Measurements from ENCODE around the gene NSMCE1.
"Not testable (repeated sequence)": the region's sequence is repeated elsewhere in the genome, so short reads cannot be mapped to it uniquely, and the experiment has no call there.

NSMCE1 gene

DNA sequence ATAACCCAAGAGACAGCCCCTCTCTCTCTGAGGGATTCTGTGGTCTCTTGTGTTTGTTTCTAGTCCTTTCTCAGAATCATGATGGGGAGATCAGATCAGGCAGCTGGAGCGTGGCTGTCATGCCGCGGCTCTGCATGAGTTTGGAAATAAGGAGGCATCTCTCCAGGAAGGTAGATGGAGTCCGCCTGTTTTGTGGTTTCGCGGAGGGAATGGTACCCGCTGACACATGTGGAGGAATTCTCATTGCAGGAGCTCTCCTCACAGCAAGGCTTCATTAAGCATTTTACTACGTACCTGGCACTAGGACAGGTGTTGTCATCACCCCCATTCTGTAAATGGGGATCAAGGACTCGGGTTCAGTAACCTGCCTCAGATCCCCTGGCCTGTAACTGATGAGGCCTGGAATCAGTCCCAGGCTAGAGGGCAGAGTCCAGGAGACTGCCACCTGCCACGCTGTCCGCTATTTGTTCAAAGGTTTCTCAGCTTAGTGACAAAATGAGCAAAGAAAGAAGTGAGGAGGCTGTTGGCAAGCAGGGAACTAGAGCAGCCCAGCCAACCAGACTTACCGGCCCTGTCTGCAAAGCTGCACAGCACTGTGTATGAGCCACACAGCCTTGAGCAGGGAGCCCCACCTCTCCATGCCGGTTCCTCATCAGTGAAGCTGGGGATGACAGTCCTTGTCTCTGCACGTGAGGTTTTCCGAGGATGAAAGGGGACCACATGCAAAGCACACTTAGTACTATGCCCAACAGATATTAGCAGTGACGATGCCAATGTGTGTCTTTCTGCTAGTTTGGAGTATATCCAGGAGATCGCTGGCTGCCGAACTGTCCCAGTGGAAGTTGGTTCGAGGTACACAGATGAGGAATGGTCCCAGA lies 54.2 kb downstream of the NSMCE1 start:
- peak overlapping the region; percentile 53 for H3K27ac ChIP-seq
- H3K27me3 ChIP-seq: no peaks in the 10 kb centered on the region
- H3K4me1 ChIP-seq: peaks cover 41% of the 10 kb centered on the region
- TF ChIP-seq Cebpa-rat (IDR thresholded peaks at IDR 0.05): no peak
- H3K9ac ChIP-seq: peak overlapping the region; percentile 45; the same call in 1 of the 2 replicates
- peak overlapping the region; percentile 78 for H3K4me2 ChIP-seq
- peaks cover 41% of the 10 kb centered on the region for H3K36me3 ChIP-seq
- H3K4me3 ChIP-seq: no peak overlapping the region
- H4K20me1 ChIP-seq: no peaks in the 10 kb centered on the region
- no peaks in the 10 kb centered on the region for H3K9me3 ChIP-seq

GRCh38 chr16:27211026-27211425 lies 57.5 kb downstream of the NSMCE1 start:
- no peak overlapping the region for H3K9ac ChIP-seq
- H3K4me2 ChIP-seq: 0 out of 2 replicates have a peak overlapping the region, but pooled peaks have one; percentile 7
- no peaks in the 10 kb centered on the region for H3K27me3 ChIP-seq
- H4K20me1 ChIP-seq: no peaks in the 10 kb centered on the region
- 0 out of 2 replicates have a peak overlapping the region, but pooled peaks have one; percentile 23 for H3K27ac ChIP-seq
- peaks cover 36% of the 10 kb centered on the region for H3K36me3 ChIP-seq
- peaks cover 56% of the 10 kb centered on the region for H3K4me1 ChIP-seq
- no peak for TF ChIP-seq Cebpa-rat (IDR thresholded peaks at IDR 0.05)
- no peaks in the 10 kb centered on the region for H3K9me3 ChIP-seq
- no peak overlapping the region for H3K4me3 ChIP-seq

GRCh38 chr16:27210174-27210573 lies 58.4 kb downstream of the NSMCE1 start:
- H3K4me2 ChIP-seq: no peak overlapping the region
- H3K27ac ChIP-seq: peak overlapping the region; percentile 23; the same call in 1 of the 2 replicates
- H3K36me3 ChIP-seq: peaks cover 29% of the 10 kb centered on the region

GRCh38 chr16:27209591-27209990 lies 59.0 kb downstream of the NSMCE1 start:
- no peaks in the 10 kb centered on the region for H3K27me3 ChIP-seq
- H3K9me3 ChIP-seq: no peaks in the 10 kb centered on the region
- no peak overlapping the region for H3K4me3 ChIP-seq
- peaks cover 66% of the 10 kb centered on the region for H3K4me1 ChIP-seq
- H3K9ac ChIP-seq: no peak overlapping the region
- no peak for TF ChIP-seq Cebpa-rat (IDR thresholded peaks at IDR 0.05)
- H3K4me2 ChIP-seq: no peak overlapping the region
- H4K20me1 ChIP-seq: no peaks in the 10 kb centered on the region
- H3K27ac ChIP-seq: 0 out of 2 replicates have a peak overlapping the region, but pooled peaks have one; percentile 23
- peaks cover 24% of the 10 kb centered on the region for H3K36me3 ChIP-seq

More at GRCh38 chr16:27210174-27210573, 58.4 kb downstream of the NSMCE1 start:
- Histone ChIP-seq H3K9ac (no peak overlapping the region), H3K4me1 (peaks cover 64% of the 10 kb centered on the region), H4K20me1 (no peaks in the 10 kb centered on the region), H3K4me3 (no peak overlapping the region), H3K27me3 (no peaks in the 10 kb centered on the region), H3K9me3 (no peaks in the 10 kb centered on the region)
- no peak for TF ChIP-seq Cebpa-rat (IDR thresholded peaks at IDR 0.05)

DNA sequence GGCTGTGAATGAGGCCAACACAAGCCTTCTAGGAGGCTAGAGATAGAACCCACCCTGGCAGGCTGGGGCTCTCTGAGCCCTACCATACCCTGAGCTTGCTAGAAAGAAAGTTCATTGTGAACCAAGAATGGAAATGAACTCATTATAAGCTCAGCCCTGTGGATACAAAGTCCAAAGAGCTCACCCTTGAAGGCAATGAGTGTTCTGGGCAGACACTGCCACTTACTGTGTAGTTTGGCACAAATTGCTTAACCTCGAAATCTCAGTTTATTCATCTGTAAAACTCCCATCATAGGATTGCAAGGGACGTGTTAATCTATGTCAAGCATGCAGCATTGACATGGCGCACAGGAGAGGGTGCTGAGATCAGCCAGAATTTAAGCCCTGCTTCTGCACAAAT lies 59.8 kb downstream of the NSMCE1 start:
- Histone ChIP-seq H3K27me3 (no peaks in the 10 kb centered on the region), H3K36me3 (peaks cover 21% of the 10 kb centered on the region), H3K4me3 (no peak overlapping the region), H4K20me1 (no peaks in the 10 kb centered on the region), H3K9me3 (no peaks in the 10 kb centered on the region), H3K27ac (peak overlapping the region; percentile 51; the same call in 1 of the 2 replicates), H3K4me2 (peak overlapping the region; percentile 93; the same call in 1 of the 2 replicates), H3K4me1 (peaks cover 63% of the 10 kb centered on the region), H3K9ac (no peak overlapping the region)
- TF ChIP-seq Cebpa-rat (IDR thresholded peaks at IDR 0.05): no peak

- Histone ChIP-seq H3K4me3 (no peak overlapping the region), H3K9ac (no peak overlapping the region)
These were observed 60.4 kb downstream of the NSMCE1 start for GRCh38 chr16:27208081-27208680.

DNA sequence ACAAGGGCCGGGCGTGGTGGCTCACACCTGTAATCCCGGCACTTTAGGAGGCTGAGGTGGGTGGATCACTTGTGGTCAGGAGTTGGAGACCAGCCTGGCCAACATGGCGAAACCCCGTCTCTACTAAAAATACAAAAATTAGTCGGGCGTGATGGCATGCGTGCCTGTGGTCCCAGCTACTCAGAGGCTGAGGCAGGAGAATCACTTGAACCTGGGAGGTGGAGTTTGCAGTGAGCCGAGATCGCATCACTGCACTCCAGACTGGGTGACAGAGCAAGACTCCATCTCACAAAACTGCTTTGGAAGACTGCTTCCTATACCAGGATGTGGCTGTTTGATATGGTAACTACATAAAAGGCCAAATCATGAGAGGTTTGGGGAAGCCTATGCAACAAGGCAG lies 61.5 kb downstream of the NSMCE1 start:
- H3K27me3 ChIP-seq: not testable (repeated sequence)
- peaks cover 52% of the 10 kb centered on the region for H3K4me1 ChIP-seq

More at GRCh38 chr16:27208081-27208680, 60.4 kb downstream of the NSMCE1 start:
- H4K20me1 ChIP-seq: no peaks in the 10 kb centered on the region
- peak overlapping the region; percentile 93 for H3K4me2 ChIP-seq
- H3K27ac ChIP-seq: peak overlapping the region; percentile 51
- peaks cover 57% of the 10 kb centered on the region for H3K4me1 ChIP-seq
- H3K9me3 ChIP-seq: no peaks in the 10 kb centered on the region
- no peak for TF ChIP-seq Cebpa-rat (IDR thresholded peaks at IDR 0.05)
- no peaks in the 10 kb centered on the region for H3K27me3 ChIP-seq
- H3K36me3 ChIP-seq: peaks cover 21% of the 10 kb centered on the region

GRCh38 chr16:27205423-27206065 lies 63.0 kb downstream of the NSMCE1 start:
- Histone ChIP-seq H3K9me3 (no peaks in the 10 kb centered on the region), H3K4me2 (peak overlapping the region; percentile 93), H4K20me1 (no peaks in the 10 kb centered on the region), H3K4me1 (peaks cover 55% of the 10 kb centered on the region), H3K9ac (peak overlapping the region; percentile 96; the same call in 1 of the 2 replicates), H3K27ac (peak overlapping the region; percentile 97), H3K27me3 (no peaks in the 10 kb centered on the region), H3K36me3 (peaks cover 9% of the 10 kb centered on the region), H3K4me3 (no peak overlapping the region)
- no peak for TF ChIP-seq Cebpa-rat (IDR thresholded peaks at IDR 0.05)

More for the DNA sequence above, 61.5 kb downstream of the NSMCE1 start:
- H3K9me3 ChIP-seq, H3K4me3 ChIP-seq, H3K9ac ChIP-seq, H4K20me1 ChIP-seq: not testable (repeated sequence)
- Histone ChIP-seq H3K36me3 (peaks cover 18% of the 10 kb centered on the region), H3K27ac (peak overlapping the region; percentile 51), H3K4me2 (peak overlapping the region; percentile 93)

DNA sequence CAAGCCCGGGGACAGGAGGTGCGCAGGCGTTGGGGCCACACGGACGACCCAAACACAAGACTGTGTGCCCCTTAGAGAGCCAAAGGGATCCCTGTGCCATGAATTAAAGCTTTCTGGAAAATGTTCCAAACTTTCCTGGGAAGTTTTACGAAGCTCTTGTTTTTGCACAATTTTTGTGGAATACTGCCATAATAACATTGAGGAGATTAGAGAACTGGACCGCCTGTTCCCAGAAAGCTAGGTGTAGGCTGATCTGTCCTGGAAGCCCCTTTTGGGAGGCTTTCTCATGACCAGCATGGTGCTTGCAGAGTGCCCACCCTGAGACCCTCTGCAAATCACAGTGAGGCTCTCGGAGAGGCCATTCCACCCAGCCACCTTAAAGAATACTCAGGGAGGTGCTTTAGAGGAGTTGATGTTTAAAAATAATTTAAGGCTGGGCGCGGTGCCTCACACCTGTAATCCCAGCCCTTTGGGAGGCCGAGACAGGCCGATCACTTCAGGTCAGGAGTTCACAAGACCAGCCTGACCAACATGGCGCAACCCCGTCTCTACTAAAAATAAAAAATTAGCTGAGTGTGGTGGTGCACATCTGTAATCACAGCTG lies 64.2 kb downstream of the NSMCE1 start:
- no peak for TF ChIP-seq Cebpa-rat (IDR thresholded peaks at IDR 0.05)
- H4K20me1 ChIP-seq: no peaks in the 10 kb centered on the region
- peak overlapping the region; percentile 93 for H3K4me2 ChIP-seq
- H3K9me3 ChIP-seq: no peaks in the 10 kb centered on the region
- H3K27me3 ChIP-seq: no peaks in the 10 kb centered on the region
- peak overlapping the region; percentile 97 for H3K27ac ChIP-seq
- peak overlapping the region; percentile 96 for H3K9ac ChIP-seq
- peak overlapping the region; percentile 73 for H3K4me3 ChIP-seq
- H3K4me1 ChIP-seq: peaks cover 67% of the 10 kb centered on the region
- no peaks in the 10 kb centered on the region for H3K36me3 ChIP-seq

Data from BLaER1 (cell line).